HepG2 (cell line): ENCODE results near the gene SLC44A4.

Experiments
- ATF7 ChIP-seq, 2 experiments: fragments of 450-650 bp in 1 of 2; sonication (generic) in 1 of 2; formaldehyde crosslinking in 1 of 2; IDR thresholded peaks; 2 replicates each; pipeline versions ENCODE4 v1.4.0 to v1.6.1; 2016 to 2020; ENCODE audit warnings: antibody characterized with exemption in 1 of 2, mild to moderate bottlenecking in 1 of 2, missing genetic modification reagents in 1 of 2
- CTCF ChIP-seq: sonication (generic); formaldehyde crosslinking; IDR thresholded peaks from 2 replicates; pipeline ENCODE4 v1.5.0; 2020; ENCODE audit warnings: mild to moderate bottlenecking, missing genetic modification reagents, moderate library complexity
- EP300 ChIP-seq, 3 experiments: sonication (generic) in 1 of 3; formaldehyde crosslinking in 1 of 3; IDR thresholded peaks; 2 replicates each; pipeline versions ENCODE4 v1.5.1 to v1.6.1; 2011 to 2020; ENCODE audit warnings: low read depth in 2 of 3, low read length in 2 of 3, borderline replicate concordance in 1 of 3, improper control_type of control experiment in 1 of 3, mild to moderate bottlenecking in 1 of 3, missing genetic modification reagents in 1 of 3, moderate library complexity in 1 of 3
- FOXM1 ChIP-seq: sonication (generic); formaldehyde crosslinking; IDR thresholded peaks from 2 replicates; pipeline ENCODE4 v1.5.0; 2020; ENCODE audit warnings: missing genetic modification reagents
- MYNN ChIP-seq: sonication (generic); formaldehyde crosslinking; IDR thresholded peaks from 2 replicates; pipeline ENCODE4 v1.4.0; 2020; ENCODE audit warnings: mild to moderate bottlenecking, low read depth, missing genetic modification reagents
- NFKB2 ChIP-seq: sonication (generic); formaldehyde crosslinking; IDR thresholded peaks from 2 replicates; pipeline ENCODE4 v1.4.0; 2020; ENCODE audit warnings: missing genetic modification reagents, borderline replicate concordance
- RNF219 ChIP-seq: sonication (generic); formaldehyde crosslinking; IDR thresholded peaks from 2 replicates; pipeline ENCODE4 v1.5.0; 2020; ENCODE audit warnings: mild to moderate bottlenecking, missing genetic modification reagents
- RXRA ChIP-seq: sonication (generic); formaldehyde crosslinking; IDR thresholded peaks from 2 replicates; pipeline ENCODE4 v1.5.1; 2020; ENCODE audit warnings: missing genetic modification reagents
- XRCC5 ChIP-seq: fragments of 200-400 bp; formaldehyde crosslinking; optimal IDR thresholded peaks from 2 replicates; pipeline ENCODE3; 2017; ENCODE audit warnings: mild to moderate bottlenecking, low read length
- YY1 ChIP-seq: IDR thresholded peaks from 2 replicates; pipeline ENCODE4 v1.6.1; 2011; ENCODE audit warnings: low read length, low read depth, moderate library complexity, mild to moderate bottlenecking; ENCODE audit not compliant: insufficient read depth, insufficient replicate concordance
- ZNF274 ChIP-seq: sonication (generic); formaldehyde crosslinking; IDR thresholded peaks from 2 replicates; pipeline ENCODE4 v1.5.1; 2020; ENCODE audit warnings: mild to moderate bottlenecking, missing genetic modification reagents

DNA sequence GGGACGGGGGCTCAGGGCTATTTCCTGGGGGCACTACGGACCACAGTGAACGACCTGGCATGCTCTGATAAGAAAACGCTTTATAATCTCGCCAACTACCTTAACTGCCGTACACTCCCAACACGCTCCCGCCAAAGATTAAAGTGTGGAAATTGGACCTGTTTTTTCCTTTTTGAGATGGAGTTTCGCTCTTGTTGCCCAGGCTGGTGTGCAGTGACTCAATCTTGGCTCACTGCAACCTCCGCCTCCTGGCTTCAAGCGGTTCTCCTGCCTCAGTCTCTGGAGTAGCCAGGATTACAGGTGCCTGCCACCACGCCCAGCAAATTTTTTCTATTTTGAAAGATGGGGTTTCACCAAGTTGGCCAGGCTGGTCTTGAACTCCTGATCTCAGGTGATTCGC, 346 bp upstream of the SLC44A4 start:
- TF ChIP-seq RXRA (CRISPR knock-in tag) (no peak), ZNF274 (no peak), CTCF (CRISPR knock-in tag) (no peak), EP300 (IDR thresholded peaks at IDR 0.05; ENCODE audit: low read depth in 2 of 2, low read length in 2 of 2) (no peak), EP300 (CRISPR knock-in tag; IDR thresholded peaks at IDR 0.05; ENCODE audit: borderline replicate concordance) (no peak), XRCC5 (no peak), ATF7 (IDR thresholded peaks at IDR 0.05) (no peak), ATF7 (CRISPR knock-in tag; IDR thresholded peaks at IDR 0.05) (no peak), YY1 (no peak), MYNN (CRISPR knock-in tag) (no peak), FOXM1 (CRISPR knock-in tag) (no peak), NFKB2 (CRISPR knock-in tag) (no peak), RNF219 (no peak)
